HG02610 (cell line): ENCODE data around the gene PRR3.

Experiments
- ATAC-seq: cut with Tn5 transposase; IDR thresholded peaks from one replicate; pipeline ENCODE4 v1.9.1; 2021; ENCODE audit warnings: mild to moderate bottlenecking, moderate library complexity; ENCODE audit not compliant: unreplicated experiment

The PRR3 gene

DNA sequence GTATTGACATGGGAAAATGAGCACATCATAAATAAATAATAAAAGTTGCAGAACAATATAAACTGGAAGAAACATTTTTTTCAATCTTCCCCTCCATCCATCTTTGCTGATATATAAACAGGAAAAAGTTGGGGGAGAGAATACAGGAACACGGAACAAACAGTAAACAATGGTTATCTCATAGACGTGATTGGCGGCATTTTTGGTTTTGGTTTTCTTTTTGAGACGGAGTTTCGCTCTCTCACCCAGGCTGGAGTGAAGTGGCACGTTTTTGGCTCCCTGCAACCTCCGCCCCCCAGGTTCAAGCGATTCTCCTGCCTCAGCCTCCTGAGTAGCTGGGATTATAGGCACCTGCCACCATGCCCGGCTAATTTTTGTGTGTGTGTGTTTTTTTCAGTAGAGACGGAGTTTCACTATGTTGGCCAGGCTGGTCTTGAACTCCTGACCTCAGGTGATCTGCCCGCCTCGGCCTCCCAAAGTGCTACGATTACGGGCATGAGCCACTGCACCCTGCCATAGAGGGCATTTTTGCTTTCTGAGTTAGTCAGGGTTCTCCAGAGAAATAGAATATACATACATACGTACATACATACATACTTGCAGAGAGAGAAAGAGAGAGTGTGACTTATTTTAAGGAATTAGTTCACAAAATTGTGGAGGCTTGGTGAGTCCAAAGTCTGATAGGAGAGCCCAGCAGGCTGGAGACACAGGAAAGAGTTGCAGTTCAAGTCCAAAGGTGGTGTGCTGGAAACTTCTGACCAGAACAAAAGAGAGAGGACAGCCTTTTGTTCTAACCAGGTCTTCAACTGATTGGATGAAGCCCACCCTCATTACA is 23.4 kb upstream of the PRR3 start:
- ATAC-seq, result no peak

DNA sequence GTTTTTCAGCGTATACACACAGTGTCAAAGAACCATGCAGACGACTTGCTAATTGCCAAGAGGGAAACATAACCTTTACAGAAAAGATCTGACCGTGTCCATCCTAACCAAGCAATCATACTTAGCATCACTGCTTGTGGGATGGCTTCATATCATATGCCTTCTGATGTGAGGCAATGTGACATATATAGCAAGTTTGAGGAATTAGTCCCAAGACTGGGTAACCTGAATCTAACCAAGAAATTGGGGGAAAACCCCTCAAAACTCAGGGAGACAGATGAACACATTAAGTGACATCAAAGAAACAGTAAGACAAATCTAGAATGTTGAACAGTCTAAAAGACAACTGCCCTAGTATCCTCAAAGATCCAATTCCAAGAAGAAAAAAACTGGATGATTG is 19.2 kb upstream of the PRR3 start:
- ATAC-seq, result no peak

DNA sequence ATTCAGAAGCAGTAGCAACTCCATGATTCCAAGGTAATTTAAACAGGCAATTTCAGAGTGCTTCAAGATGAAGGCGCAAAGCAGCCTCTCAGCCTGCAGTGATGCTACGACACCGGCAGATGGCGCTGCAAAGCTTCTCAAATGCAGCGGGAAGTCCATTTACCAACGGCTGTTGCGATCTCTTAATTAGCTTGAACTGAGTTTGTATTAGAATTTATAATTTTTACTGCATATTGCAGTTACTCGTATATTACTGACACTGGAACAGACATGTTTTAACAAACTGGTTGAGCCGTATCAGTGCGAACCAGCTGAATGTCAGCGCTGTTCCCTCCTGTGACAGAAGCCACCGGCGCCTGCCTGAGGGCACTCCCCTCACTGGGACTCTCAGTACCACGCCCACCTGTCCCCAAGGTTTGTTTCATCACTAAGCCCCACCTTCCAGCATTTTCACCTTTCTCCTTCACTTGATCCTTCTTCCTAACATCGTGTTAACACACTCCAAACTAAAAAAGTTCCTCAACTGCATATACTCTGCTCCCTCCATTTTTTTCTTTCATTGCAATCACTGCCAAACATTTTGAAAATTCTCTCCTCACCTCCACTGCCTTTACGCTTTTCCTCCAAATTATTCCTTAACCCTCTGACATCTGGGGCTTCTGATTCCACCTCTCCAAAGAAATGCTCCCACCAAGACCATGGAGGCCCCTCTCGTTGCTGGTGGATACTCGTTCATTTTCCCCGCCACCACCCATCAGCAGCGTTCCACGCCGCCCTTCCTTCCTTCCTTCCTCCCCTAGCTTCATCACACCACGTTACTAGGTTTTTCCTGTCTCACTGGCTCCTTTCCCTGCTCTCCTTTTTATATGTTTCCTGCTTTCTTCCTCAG is 15.3 kb upstream of the PRR3 start:
- no peak for ATAC-seq

DNA sequence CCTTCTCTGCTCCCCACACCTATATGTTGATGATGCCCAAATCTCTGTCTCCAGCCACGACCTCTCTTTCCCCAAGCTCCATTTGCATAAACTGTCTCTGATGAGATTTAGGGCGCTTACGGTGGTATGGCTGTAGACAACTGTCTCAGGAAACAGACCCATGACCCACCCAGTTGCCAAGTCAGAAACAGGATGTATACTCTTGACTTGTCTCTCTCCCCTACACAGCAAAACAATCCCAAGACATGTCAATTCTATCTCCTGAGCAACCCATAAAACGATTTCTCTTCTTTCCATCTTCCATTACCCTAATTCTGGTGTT is 14.7 kb upstream of the PRR3 start:
- no peak for ATAC-seq

DNA sequence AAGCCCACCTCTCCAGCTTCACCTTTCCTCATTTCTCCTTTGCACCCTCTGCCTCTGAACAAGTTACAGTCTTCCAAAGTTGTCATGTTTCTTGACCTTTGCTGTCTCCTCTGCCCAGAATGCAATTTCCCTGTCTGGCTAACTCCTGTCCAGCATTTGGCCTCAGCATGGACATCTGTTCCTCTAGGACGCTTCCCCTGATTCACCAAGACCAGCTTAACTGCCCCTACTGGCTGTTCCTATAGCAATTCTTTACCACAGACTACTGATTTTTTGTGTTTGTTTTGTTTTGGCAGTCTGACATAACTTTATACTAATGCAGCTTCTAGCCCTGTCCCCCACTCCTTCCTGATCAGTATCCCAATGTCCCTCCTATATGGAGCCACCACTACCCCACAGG is 14.2 kb upstream of the PRR3 start:
- no peak for ATAC-seq

DNA sequence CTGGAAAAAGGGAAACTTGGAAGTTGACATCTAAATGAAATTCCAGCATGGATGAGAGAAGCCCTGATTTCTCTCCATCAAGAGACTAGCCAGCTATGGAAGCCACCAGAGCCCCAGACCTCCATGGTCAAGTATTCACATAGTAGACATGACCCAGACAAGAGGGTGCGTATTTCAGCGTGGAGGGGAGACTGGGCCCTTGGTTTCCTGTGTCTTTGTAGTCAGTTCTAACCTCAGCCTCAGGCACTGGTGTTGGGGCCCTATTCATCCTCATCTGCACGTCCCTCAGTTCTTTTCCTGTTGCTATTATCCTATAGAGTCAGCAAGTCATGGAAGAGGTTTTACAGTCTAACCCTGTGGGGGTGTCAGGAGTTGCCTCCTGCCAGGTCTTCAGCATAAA is 13.3 kb upstream of the PRR3 start:
- no peak for ATAC-seq

DNA sequence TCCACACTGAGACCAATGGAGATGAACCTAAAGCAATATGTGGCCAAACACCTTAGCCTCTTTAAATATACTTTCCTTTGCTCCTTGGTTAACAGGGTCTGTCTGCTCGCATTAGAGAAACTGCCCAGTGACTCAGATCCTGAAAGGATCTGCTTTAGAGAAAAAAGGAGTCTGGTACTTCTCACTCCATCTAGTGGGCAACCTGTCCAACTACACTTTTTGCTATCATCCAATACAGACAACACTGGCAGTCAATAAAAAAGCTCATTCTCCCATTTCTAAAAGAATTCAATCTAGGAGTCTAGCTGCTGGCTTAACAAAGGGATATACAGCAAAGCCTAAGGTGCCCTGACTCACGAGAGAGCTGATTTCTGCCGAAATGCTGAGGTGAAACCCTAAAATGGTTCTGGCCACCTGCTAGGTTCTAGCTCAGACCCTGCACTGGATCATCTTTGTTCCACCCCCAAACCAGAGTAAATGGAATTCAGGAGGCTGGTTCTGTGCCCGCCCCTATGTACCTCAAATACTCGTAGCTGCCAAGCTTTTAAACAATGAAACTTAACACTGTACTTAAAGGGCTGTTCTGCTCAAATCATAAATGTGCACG is 12.3 kb upstream of the PRR3 start:
- ATAC-seq, result no peak

DNA sequence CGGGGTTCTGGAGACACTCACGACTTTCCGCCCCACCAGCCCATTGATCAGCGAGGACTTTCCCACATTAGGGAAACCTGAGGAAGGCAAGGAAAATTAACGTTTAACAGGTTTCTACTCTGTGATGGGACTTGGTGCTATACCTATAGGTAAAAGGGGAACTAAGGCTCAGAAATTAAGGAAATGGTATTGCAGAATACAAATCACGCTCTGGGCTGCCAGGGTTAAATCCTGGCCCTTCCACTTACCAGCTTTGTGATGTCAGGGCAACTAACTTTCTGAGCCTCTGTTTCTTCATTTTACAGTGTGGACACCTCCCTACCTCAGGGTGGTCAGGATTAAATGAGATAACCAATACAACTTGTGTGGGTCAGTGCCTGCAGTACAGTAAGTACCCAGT is 9.6 kb upstream of the PRR3 start:
- no peak for ATAC-seq

DNA sequence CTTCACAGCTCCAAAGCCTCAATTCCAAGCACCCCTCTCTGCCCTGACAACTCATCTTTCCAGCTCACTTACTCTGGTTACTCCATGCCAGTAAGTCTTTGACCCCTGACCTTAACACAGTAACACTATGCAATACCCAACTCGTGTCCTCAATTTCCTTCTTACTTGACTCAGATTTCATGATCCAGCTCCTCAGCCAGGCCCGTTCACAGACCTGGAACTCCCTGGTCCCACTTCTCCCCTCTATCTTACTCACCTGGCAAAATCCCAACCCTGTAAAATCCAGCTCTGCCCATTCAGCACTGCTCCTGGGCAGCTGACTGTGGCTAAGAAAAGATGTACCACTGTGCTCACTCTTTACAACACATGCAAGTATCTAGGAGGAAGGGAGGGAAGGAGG is 8.7 kb upstream of the PRR3 start:
- no peak for ATAC-seq

DNA sequence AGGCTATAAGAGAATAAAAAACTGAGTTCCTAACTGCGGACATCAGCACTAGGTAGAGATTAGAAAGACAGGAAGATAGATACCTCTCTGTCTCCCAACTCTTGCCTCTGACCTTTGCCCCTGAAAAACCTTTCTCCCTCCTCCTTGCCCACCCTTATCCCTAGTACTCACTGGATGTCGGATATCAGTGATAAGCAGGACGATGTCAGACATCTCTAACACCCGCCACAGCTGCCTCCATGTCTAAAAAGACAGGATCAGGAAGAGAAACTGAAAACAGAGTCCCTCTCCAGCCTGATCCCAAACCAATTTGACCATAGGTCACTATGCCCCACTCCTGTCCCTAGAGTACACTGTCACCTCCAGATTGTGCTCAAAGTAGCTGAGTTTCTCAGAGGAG is 2.7 kb upstream of the PRR3 start:
- no peak for ATAC-seq

DNA sequence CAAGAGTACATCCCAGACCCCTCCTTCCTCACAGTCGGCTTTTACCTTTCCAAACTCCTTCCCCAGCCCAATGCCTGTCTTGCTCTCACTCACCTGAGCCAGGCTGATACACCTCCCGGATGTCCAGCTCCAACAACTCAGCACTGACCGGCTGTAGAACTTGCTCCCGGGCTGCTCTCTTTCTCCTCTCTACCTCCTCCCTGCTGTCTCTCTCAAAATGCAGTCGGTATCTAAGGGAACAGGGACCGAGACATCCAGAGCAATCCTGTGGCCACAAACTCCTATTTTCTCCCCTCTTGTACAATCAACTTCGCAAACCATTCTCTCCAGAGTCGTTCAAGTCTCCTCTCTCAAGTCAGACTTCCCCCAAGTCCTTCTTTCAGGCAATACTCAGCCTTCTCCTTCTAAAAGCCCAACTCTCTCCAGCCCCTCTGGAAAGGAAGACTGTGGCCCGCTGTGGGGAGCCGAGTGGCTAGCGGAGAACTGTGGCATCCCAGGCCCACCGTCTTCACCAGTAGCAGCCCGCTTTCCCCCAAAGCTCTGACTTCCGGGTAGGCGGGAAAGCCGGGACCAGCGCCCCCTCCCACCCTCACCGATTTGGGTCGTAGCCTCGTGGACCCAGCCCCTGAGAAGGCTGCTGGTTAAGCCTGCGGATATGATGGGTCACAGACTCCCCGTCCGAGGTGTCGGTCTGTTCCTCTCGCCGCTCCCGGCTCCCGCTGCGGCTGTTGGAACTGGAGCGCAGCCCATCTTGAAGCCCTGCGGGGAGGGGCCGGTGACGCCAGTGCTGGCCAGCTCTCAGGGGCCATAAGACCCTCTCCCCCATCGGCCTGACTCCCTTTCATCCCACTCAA is 1.9 kb upstream of the PRR3 start:
- no peak for ATAC-seq

DNA sequence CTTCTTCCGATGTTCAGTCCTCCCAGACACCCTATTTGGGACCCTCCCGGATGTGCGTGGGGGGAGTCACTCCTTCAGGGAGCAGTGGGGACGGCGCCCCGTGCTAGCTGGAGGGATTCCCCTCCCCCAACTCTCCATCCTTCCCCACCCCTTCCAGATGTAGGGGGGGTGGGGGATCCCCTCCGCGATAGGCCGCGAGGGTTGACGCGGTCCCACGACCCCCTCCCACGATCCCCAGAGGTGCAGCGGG is 1.4 kb upstream of the PRR3 start:
- ATAC-seq, result peak; percentile 1

DNA sequence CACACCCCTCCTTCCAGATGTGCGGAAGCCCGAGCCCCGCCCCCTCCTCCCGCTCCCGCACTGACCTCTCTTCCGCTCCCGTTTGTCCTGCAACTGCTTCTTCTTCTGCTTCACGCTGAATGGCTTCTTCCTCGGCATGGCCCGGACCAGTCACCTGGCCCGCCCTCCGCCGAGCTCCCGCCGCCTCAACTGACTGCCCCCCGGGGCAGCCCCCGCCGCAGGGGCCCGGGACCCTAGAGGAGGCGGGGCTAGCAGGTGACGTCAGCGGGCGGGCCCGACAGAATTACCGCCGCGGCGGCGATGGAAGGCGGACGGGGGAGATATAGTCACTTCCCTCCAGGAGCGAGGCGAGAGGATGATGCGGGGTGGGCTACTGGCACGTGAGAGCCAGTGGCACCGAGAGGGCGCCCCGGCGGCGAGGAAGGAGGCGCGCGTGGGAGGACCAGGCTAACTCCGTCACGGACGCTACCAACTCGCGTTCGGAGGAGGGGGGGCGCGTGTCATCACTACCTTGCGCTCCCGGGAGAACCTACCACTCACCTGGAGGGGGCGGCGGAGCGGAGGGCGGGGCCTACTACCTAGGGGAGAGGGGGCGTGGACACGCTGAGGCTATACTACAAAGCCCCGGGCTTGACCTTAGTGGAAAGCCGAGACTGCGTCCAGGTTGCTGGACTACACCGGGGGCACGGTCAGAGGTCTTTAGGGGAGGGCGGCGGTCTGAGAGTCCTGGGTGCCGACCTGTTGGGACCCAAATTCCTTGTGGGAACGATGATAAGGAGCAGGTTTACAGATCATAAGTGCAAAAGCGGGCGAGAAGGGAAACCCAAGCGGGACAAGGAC is 809 bp upstream of the PRR3 start, which contains the start of gene GNL1:
Gene GNL1, minus strand, starts transcription at position 424 of the 840 bp plus-strand sequence. Its CDS starts 286 bp downstream, at position 138.
- ATAC-seq, result peak; percentile 76

DNA sequence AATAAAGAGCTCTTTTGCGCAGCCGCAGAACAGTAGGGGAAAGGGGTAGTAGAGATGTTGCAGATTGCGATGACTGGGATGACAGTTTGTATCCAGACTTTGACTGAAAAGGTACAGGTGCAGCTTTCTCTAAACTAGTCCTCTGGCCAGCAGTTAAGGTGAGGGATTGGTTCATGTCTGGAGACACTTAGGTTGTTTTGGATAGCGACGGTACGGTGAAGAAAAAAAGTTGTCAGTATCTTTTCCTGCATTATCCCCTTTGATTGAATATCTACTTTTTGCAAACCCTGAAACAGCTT is 537 bp downstream of the PRR3 start:
- no peak for ATAC-seq

DNA sequence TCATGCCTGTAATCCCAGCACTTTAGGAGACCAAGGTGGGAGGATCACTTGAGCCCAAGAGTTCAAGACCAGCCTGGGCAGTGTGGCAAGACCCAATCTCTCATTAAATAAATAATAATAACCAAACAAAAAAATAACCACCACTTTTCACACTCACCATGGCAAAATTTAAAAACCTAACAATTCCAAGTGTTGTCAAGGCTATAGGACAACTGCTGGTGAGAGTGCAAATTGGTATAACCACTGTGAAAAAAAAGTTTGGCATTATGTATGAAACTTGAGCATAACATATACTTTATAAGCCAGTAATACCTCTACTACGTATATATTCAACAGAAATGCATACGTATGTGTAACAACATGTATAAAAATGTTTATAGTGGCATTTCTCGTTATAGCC is 3.8 kb downstream of the PRR3 start:
- no peak for ATAC-seq

DNA sequence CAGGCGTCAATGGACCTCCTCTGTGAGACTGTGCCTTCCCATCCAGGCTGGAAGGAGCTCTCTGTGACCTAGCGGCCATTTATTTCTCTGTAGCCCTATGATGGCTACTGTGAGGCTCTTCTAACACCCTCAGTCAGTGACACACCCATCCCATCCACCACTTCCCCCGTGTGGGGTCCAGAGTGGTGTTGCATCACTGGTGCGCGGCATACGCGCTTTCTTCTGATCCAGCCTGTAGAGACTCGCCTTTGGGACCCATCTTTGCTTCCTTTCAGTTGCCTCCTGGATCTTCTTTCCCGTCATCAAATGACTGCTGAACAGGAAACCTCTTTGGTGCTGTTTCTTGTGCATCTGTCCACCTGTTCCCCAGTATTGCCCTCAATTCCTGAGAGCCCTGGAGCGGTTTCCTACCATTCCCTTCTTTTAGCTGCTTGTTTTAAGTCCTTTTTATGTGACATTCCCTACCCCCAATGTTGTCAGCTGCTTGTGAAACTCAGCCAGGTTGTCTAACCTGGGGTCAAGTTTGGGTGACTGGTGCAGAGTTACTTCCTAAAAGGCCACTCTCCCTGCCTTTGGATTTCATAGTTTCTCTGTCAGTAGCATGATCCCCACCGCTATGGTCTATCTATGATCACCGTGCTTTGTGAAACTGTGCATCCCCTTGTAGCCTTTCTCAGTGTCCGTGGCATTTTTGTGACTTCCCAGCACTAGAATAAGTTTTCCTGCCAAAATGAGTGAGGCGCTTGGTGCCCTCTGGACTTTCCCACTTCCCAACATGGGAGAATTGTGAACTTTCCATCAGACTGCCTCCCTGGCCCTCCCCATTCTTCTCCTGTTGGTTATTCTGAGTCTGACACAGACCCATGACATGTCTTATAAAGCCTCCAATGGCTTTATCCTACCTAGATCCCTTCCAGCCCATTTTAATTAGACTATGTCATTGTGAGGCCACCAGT is 5.7 kb downstream of the PRR3 start:
- ATAC-seq, result no peak

DNA sequence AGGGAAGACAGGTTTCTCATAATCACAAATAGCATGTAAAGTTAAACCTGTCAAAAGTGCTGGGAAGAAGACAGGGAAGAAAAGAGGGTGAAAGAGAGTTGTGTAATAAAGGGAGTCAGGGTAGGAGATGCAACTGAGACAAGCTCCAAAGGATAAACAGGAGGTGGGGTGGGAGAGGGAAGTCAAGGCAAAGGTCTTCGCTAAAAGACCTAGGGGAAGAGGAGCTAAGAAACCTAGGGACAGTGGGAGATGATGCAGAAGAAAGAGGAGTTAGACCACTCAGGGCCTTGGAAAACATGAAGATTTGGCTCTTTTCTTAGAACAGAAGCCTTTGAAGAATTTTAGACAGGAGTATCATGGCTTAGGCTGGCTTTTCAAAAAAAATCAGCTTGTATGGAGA is 7.0 kb downstream of the PRR3 start:
- ATAC-seq, result no peak

DNA sequence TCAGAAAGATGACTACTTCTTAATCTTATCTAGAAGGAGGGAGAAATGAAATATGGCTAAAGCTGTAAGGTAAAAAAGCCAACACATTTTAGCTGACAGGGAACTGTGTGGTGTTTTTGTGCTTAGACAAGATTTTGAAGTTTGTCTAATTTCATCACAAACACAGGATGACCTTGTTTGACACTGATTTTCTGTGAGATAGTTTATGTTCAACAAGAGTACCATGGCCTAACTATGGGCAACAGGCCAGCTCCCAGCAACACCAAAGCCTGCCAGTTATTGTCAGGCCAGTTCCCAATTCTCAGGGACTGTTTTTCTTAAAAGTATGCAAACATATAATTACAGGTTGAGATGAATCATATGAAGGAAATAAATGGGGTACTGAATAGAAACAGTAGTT is 8.7 kb downstream of the PRR3 start:
- no peak for ATAC-seq

DNA sequence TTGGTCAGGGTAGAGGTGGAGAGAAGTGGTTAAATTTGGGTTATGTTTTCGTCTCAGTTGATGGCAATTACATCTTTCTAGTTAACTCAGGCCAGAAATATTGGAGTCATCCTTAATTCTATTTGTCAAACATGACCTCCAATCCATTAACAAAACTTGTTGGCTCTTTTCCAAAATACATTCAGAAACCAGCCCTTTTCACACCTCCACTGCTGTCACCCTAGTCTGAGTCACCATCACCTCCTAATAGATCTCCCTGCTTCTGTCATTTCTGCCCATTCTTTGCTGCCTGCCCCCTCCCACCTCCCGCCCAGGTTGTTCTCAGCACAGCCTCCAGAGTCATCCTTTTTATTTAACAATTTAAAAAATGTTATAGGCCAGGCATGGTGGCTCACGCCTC is 11.2 kb downstream of the PRR3 start:
- no peak for ATAC-seq
